A673 (cell line): Measurements from ENCODE around the gene TMPRSS6.

Experiments
- CTCF ChIP-seq: fragments of 300-800, 200-600 bp; sonication (generic); conservative IDR thresholded peaks from 2 replicates; pipeline ENCODE4 v1.5.1; 2017; ENCODE audit warnings: low read depth, mild to moderate bottlenecking, antibody characterized with exemption, low read length, moderate library complexity, mixed read lengths
- EZH2 ChIP-seq: fragments of 200-600 bp; sonication (generic); IDR thresholded peaks from 2 replicates; pipeline ENCODE4 v1.6.1; 2017; ENCODE audit warnings: borderline replicate concordance, low read depth, mild to moderate bottlenecking, mixed read lengths, antibody characterized with exemption, low read length; ENCODE audit not compliant: poor library complexity, severe bottlenecking

DNA sequence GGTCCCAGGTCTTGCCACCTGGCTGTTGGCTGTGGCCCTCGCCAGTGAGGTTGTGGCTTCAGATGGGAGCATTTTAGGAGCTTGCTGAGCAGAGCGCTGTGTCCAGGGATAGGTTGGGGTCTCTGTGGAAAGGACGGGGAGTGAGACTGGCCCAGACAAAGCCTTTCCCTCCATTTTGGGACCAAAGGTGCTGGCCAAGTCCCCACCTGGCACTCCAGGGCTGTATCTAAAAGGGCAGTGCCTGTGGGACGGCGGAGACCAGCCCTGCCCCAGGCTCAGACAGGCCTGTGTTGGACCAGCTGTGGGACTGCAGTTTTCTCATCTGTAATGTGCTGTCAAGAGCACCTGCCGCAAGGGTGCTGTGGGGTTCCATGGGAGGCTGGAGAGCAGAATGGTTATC is 62.9 kb downstream of the TMPRSS6 start:
- TF ChIP-seq CTCF (no peak), EZH2 (no peak)
